Lower leg skin (tissue), 3 donors: ENCODE data around the gene CAMK1G.

Experiments
- POLR2A ChIP-seq, 2 donors: fragments of 450-650 bp; IDR thresholded peaks; one replicate each; pipeline ENCODE4 v1.6.1; 2016 to 2017; ENCODE audit warnings: antibody characterized with exemption in 2 of 2, mild to moderate bottlenecking in 1 of 2, moderate library complexity in 1 of 2
- TF ChIP-seq, protein P1 (sequence below), 3 donors: fragments of 450-650 bp; IDR thresholded peaks; one replicate each; pipeline ENCODE4 v1.5.1; 2016; ENCODE audit warnings: antibody characterized with exemption in 3 of 3, mild to moderate bottlenecking in 3 of 3, moderate library complexity in 2 of 3

DNA sequence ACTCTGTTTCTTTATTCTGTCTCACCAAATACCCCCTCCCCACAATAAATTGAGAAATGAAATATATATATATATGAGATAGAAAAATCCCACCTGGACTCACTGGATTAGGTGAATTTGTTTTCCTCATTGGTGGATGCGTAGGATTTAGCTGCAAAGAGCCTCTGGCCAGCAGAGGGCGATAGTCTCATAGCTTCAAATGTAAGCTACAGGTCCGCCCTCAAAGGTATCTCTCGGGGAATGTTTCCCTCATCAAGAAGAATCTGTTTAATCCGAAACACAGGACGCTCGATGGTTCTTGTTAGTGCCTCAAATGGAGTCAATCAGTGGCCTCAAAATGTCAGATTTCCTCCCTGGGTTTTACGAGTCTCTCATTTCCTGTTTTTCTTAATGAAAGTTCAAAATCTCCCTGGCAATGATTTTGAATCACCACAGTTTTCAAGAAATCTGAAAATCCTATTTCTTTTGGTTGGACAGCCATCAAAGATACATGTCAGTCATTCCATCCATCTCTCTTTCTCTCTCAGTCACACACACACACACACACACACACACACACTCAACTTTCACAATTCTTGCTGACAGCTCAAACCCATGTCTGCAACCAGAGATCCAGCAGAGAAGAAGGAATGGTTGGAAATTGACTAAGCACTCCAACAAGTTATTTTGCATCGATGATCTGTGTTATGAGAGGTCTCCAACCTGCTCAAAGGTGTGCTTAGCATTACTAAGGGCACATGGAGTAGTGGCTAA is 13.9 kb upstream of the CAMK1G start:
- TF ChIP-seq, protein P1, sequence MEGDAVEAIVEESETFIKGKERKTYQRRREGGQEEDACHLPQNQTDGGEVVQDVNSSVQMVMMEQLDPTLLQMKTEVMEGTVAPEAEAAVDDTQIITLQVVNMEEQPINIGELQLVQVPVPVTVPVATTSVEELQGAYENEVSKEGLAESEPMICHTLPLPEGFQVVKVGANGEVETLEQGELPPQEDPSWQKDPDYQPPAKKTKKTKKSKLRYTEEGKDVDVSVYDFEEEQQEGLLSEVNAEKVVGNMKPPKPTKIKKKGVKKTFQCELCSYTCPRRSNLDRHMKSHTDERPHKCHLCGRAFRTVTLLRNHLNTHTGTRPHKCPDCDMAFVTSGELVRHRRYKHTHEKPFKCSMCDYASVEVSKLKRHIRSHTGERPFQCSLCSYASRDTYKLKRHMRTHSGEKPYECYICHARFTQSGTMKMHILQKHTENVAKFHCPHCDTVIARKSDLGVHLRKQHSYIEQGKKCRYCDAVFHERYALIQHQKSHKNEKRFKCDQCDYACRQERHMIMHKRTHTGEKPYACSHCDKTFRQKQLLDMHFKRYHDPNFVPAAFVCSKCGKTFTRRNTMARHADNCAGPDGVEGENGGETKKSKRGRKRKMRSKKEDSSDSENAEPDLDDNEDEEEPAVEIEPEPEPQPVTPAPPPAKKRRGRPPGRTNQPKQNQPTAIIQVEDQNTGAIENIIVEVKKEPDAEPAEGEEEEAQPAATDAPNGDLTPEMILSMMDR (IDR thresholded peaks at IDR 0.05), result no peak
- TF ChIP-seq POLR2A (IDR thresholded peaks at IDR 0.05), result no peak
